ENCODE results near the gene ALKBH6. TPM values are rescaled to one million over a fixed set of nuclear protein-coding genes. Genes with fewer than 3 reads are reported as not detected.

Gene ALKBH6
- total RNA-seq, 1 donor from 2014 or later = 12.3 TPM

GRCh38 chr19:36030264-36031148 is 16.5 kb upstream of the ALKBH6 start:
- DNase-seq = no peak

- DNase-seq = no peak
Measured at GRCh38 chr19:36028313-36029041, 14.5 kb upstream of the ALKBH6 start.

- DNase-seq = no peak
Measured at GRCh38 chr19:36027696-36028095, 13.7 kb upstream of the ALKBH6 start.

GRCh38 chr19:36026091-36026876 is 12.3 kb upstream of the ALKBH6 start:
- DNase-seq = no peak

- DNase-seq = no peak
Measured at GRCh38 chr19:36025541-36025940, 11.5 kb upstream of the ALKBH6 start.

- DNase-seq = no peak
Measured at GRCh38 chr19:36023432-36023831, 9.4 kb upstream of the ALKBH6 start.

- no peak for DNase-seq
Measured at GRCh38 chr19:36019061-36019670, 5.2 kb upstream of the ALKBH6 start.

GRCh38 chr19:36013280-36014011 is 567 bp downstream of the ALKBH6 start:
- no peak for DNase-seq

GRCh38 chr19:36010402-36010801 is 3.6 kb downstream of the ALKBH6 start:
- no peak for DNase-seq

GRCh38 chr19:36009633-36010379 is 4.2 kb downstream of the ALKBH6 start:
- no peak for DNase-seq

- peak; percentile 76 for DNase-seq
Measured at GRCh38 chr19:36009220-36009619, 4.8 kb downstream of the ALKBH6 start.

GRCh38 chr19:36008336-36008978 is 5.6 kb downstream of the ALKBH6 start, which contains the start of gene SYNE4:
TSS of gene SYNE4 (minus strand) at chr19:36008813. CDS start at chr19:36008681, 132 bp downstream.
- DNase-seq = no peak

- DNase-seq = no peak
Measured at GRCh38 chr19:36006955-36007354, 7.1 kb downstream of the ALKBH6 start.

- DNase-seq = no peak
Measured at GRCh38 chr19:36003284-36003683, 10.7 kb downstream of the ALKBH6 start.

GRCh38 chr19:36001605-36002004 is 12.4 kb downstream of the ALKBH6 start:
- DNase-seq = no peak

- DNase-seq = no peak
Measured at GRCh38 chr19:35996777-35997176, 17.2 kb downstream of the ALKBH6 start.

GRCh38 chr19:35995048-35995993 is 18.7 kb downstream of the ALKBH6 start, which contains the start of gene SDHAF1:
TSS of gene SDHAF1 (plus strand) at chr19:35995188. CDS start at chr19:35995275, 87 bp downstream.
- DNase-seq = peak; percentile 96

- DNase-seq = peak; percentile 22
Measured at GRCh38 chr19:35993923-35994598, 20.0 kb downstream of the ALKBH6 start.
